HepG2 (cell line): ENCODE results near the gene DDX6. TPM values are rescaled to one million over a fixed set of nuclear protein-coding genes. Genes with fewer than 3 reads are reported as not detected.

Experiments used
- ATAC-seq: fragments of 200-7000 bp; cut with Tn5 transposase; 3 replicates; pipeline ENCODE4 v1.9.1; 2020; ENCODE audit warnings: mild to moderate bottlenecking, moderate library complexity
- BruUV-seq: library from RNA; stranded (reverse); fragments of 400-500 nt; replicated peaks from 2 replicates; lab custom pipeline; 2021; lab: Mats Ljungman, UMichigan
- CTCF ChIA-PET: fragments of 300-600 bp; formaldehyde crosslinking; extraction: SDS; loops from one replicate; lab custom pipeline; 2021; ENCODE audit warnings: low total read pairs, inconsistent platforms, low intra/inter-chr PET ratio; lab: Yijun Ruan, JAX
- POLR2A ChIA-PET: fragments of 350-600 bp; sonication (Branson Sonifier 250); formaldehyde crosslinking; loops from one replicate; lab custom pipeline; 2020; ENCODE audit warnings: antibody characterized with exemption, inconsistent platforms; lab: Yijun Ruan, JAX
- DNase-seq: peaks from one replicate; pipeline ENCODE4 v3.0.0-alpha.2; 2015; ENCODE audit warnings: low spot score
- FAIRE-seq: peaks from 3 replicates; lab custom pipeline; 2011; peaks lifted over from hg19 to GRCh38; lab: Jason Lieb, UNC
- H2AFZ ChIP-seq: one replicate; pipeline ENCODE4 v1.6.1; 2011; ENCODE audit warnings: low read length, inconsistent platforms
- H3K27ac ChIP-seq: fragments of 300-600 bp; 3 replicates; pipeline ENCODE4 v1.8.0; 2011; ENCODE audit warnings: mixed run types, mild to moderate bottlenecking, mixed read lengths, low read length, inconsistent platforms; ENCODE audit not compliant: insufficient read depth; ENCODE audit errors: extremely low read length
- H3K27me3 ChIP-seq, 2 experiments: fragments of 200-600 bp in 1 of 2; 2 replicates in 1 of 2; 3 replicates in 1 of 2; pipeline versions ENCODE4 v1.6.0 to v1.8.0; 2011; ENCODE audit warnings: low read length in 2 of 2, mild to moderate bottlenecking in 2 of 2, moderate library complexity in 2 of 2, inconsistent platforms in 1 of 2; ENCODE audit not compliant: insufficient read depth in 2 of 2, control insufficient read depth in 1 of 2
- H3K36me3 ChIP-seq, 2 experiments: fragments of 200-600 bp in 1 of 2; replicated peaks in 1 of 2; 2 replicates in 1 of 2; 3 replicates in 1 of 2; pipeline versions ENCODE4 v1.5.1 to v1.8.0; 2011; ENCODE audit warnings: low read length in 2 of 2, inconsistent platforms in 1 of 2; ENCODE audit not compliant: insufficient read depth in 2 of 2, control insufficient read depth in 1 of 2
- H3K4me1 ChIP-seq: 2 replicates; pipeline ENCODE4 v1.5.1; 2012; ENCODE audit warnings: low read length, inconsistent platforms; ENCODE audit not compliant: insufficient read depth
- H3K4me2 ChIP-seq: 2 replicates; pipeline ENCODE4 v1.6.0; 2011; ENCODE audit warnings: low read depth, low read length, inconsistent platforms
- H3K4me3 ChIP-seq, 3 experiments: fragments of 200-600 bp in 1 of 3; sonication (generic), shearing (Covaris generic) in 1 of 3; replicated peaks in 1 of 3; 2 replicates each; pipeline ENCODE4 v1.5.1; 2011 to 2016; ENCODE audit warnings: low read length in 3 of 3, inconsistent platforms in 2 of 3, low read depth in 2 of 3, mild to moderate bottlenecking in 2 of 3, control low read depth in 1 of 3, mixed read lengths in 1 of 3; ENCODE audit not compliant: insufficient read depth in 1 of 3
- H3K79me2 ChIP-seq: one replicate; pipeline ENCODE4 v1.6.1; 2011; ENCODE audit warnings: low read length, inconsistent platforms; ENCODE audit not compliant: insufficient read depth
- H3K9ac ChIP-seq: 2 replicates; pipeline ENCODE4 v1.6.0; 2011; ENCODE audit warnings: mild to moderate bottlenecking, low read depth, low read length, inconsistent platforms; ENCODE audit not compliant: insufficient read depth
- H3K9me3 ChIP-seq: 2 replicates; pipeline ENCODE4 v1.5.1; 2012; ENCODE audit warnings: mild to moderate bottlenecking, low read length
- H4K20me1 ChIP-seq: 2 replicates; pipeline ENCODE4 v1.6.0; 2011; ENCODE audit warnings: inconsistent platforms, mild to moderate bottlenecking, low read length, moderate library complexity; ENCODE audit not compliant: insufficient read depth
- CEBPB ChIP-seq: IDR thresholded peaks from 2 replicates; pipeline ENCODE4 v1.6.1; 2011; ENCODE audit warnings: low read depth, low read length, improper control_type of control experiment, borderline replicate concordance
- GZF1 ChIP-seq: sonication (generic); formaldehyde crosslinking; IDR thresholded peaks from 2 replicates; pipeline ENCODE4 v1.5.1; 2020; ENCODE audit warnings: mild to moderate bottlenecking, missing genetic modification reagents
- PHF8 ChIP-seq: sonication (generic); formaldehyde crosslinking; IDR thresholded peaks from 2 replicates; pipeline ENCODE4 v1.5.0; 2020; ENCODE audit warnings: missing genetic modification reagents
- ZNF256 ChIP-seq: sonication (generic); formaldehyde crosslinking; conservative IDR thresholded peaks from 2 replicates; pipeline ENCODE4 v1.4.0; 2020; ENCODE audit warnings: missing genetic modification reagents
- ZNF382 ChIP-seq: sonication (generic); formaldehyde crosslinking; IDR thresholded peaks from 2 replicates; pipeline ENCODE4 v1.5.0; 2020; ENCODE audit warnings: missing genetic modification reagents, mild to moderate bottlenecking, borderline replicate concordance
- WGBS: methylation state at CpG from one replicate; pipeline ENCODE4 v1.1.6; 2017; ENCODE audit warnings: low lambda C conversion rate; 5-methylcytosine and 5-hydroxymethylcytosine counted together
- in situ Hi-C: cut with HindIII; loops from 2 replicates; pipeline ENCODE4 v1.10.0; 2017; ENCODE audit warnings: low pct_unique_long_range_greater_than_20kb; ENCODE audit not compliant: extremely low pct_ligation_motif_present
- intact Hi-C: fragments of 100-400 bp; cut with micrococcal nuclease; formaldehyde crosslinking; loops from one replicate; pipeline ENCODE4 v1.10.0; 2022; ENCODE audit not compliant: unreplicated experiment
- polyA plus RNA-seq, 8 experiments: library from polyadenylated mRNA; depleted of rRNA in 3 of 8; stranded (reverse) in 7 of 8; unstranded in 1 of 8; fragments of >200 nt; fragmentation: Illumina TruSeq in 4 of 8; extraction: Trizol in 4 of 8; gene quantifications; 2 replicates each; pipeline versions ENCODE4 v1.2.1 to v1.2.3, GENCODE V29; 2011 to 2016; ENCODE audit warnings: low read depth in 4 of 8, missing spikeins in 1 of 8, mixed read lengths in 1 of 8; ENCODE audit not compliant: insufficient read depth in 1 of 8
- total RNA-seq, 5 experiments: library from RNA; depleted of rRNA; stranded (reverse); fragments of >200 nt; fragmentation: Illumina TruSeq; extraction: Trizol; gene quantifications; 2 replicates each; pipeline ENCODE4 v1.2.3, GENCODE V29; 2016; ENCODE audit warnings: low read depth in 1 of 5

The DDX6 gene
- total and polyA plus RNA-seq, 2 of the 13 experiments (the other 11 are each of a cell fraction or from before 2014, with no cell fraction given), result 20.9 to 59.2 TPM

- POLR2A ChIA-PET, result no interaction called here
- Histone ChIP-seq H3K27ac (no peak overlapping the region), H4K20me1 (no peaks in the 10 kb centered on the region), H2AFZ (no peak overlapping the region), H3K9ac (no peak overlapping the region), H3K4me3 (no peak overlapping the region), H3K27me3 (peaks cover 0 to 7% of the 10 kb centered on the region in 2 experiments; a peak in 3 of 5 replicates), H3K79me2 (no peaks in the 10 kb centered on the region), H3K4me2 (no peak overlapping the region), H3K36me3 (no peaks in the 10 kb centered on the region), H3K4me1 (no peaks in the 10 kb centered on the region), H3K9me3 (no peaks in the 10 kb centered on the region)
- in situ Hi-C loops, result no loop called here
- WGBS, result 38% methylated on average over 3 of the region's 3 CpGs
- intact Hi-C loops, result no loop called here
- no peak for ATAC-seq
- TF ChIP-seq GZF1, result no peak
- peak; percentile 17; the same call in 1 of the 2 replicates for TF ChIP-seq CEBPB
- no peak for DNase-seq
- CTCF ChIA-PET, result no interaction called here
- no TSS peak for BruUV-seq
- FAIRE-seq, result no peak
Measured at GRCh38 chr11:118807800-118808778, 17.1 kb upstream of the DDX6 start.

DNA sequence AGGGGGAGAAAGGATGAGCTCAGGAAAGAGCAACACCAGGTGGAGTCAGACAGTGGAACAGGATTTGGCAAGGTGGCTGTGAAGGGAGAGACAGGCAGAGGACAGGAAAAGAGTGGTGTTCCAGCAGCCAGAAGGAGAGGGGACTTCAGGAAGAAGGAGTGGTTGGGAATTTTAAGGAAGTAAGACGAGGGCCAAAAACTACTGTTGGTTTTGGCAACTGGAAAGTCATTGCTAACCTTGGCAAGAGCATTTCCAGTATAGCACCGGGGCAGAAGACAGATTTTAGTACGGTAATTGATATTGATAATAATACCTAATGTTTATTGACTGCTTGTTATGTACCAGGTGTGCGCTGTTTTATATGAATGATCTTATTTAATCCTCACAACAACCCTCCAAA is 15.4 kb upstream of the DDX6 start:
- Histone ChIP-seq H3K4me1 (no peaks in the 10 kb centered on the region), H3K4me2 (no peak overlapping the region), H3K27me3 (peaks cover 0 to 7% of the 10 kb centered on the region in 2 experiments; a peak in 3 of 5 replicates), H2AFZ (no peak overlapping the region), H3K27ac (no peak overlapping the region), H3K9ac (no peak overlapping the region), H4K20me1 (no peaks in the 10 kb centered on the region), H3K4me3 (no peak overlapping the region), H3K79me2 (no peaks in the 10 kb centered on the region), H3K9me3 (no peaks in the 10 kb centered on the region), H3K36me3 (no peaks in the 10 kb centered on the region)
- WGBS, result 35% methylated on average over 4 of the region's 4 CpGs
- in situ Hi-C loops, result no loop called here
- intact Hi-C loops, result no loop called here
- ChIA-PET CTCF (no interaction called here), POLR2A (no interaction called here)
- FAIRE-seq, result no peak
- BruUV-seq, result no TSS peak
- DNase-seq, result no peak
- no peak for ATAC-seq
- no peak for TF ChIP-seq ZNF256 (CRISPR knock-in tag)
- no peak for TF ChIP-seq PHF8
- no peak for TF ChIP-seq ZNF382 (CRISPR knock-in tag)
